Measurements from ENCODE around the gene DHRS12. TPM values are rescaled to one million over a fixed set of nuclear protein-coding genes. Genes with fewer than 3 reads are reported as not detected.

The DHRS12 gene
- total and polyA plus RNA-seq, 9 donors: 9.4 to 16.2 (median 12.1) TPM

Other genes with a start within 250 kb of the DHRS12 start
- 4.3 TPM for gene WDFY2, start 219.7 kb downstream of the DHRS12 start, total RNA-seq
- gene WDFY2, start 219.7 kb downstream of the DHRS12 start, polyA plus RNA-seq (ENCODE audit: insufficient read depth in 1 of 8, insufficient read length in 8 of 8, low replicate concordance in 1 of 8): 1 to 10 TPM; 4.8 to 9.6 (median 6.9) TPM
- gene TMEM272, start 41.0 kb upstream of the DHRS12 start, total RNA-seq: 0.09 TPM
- gene TMEM272, start 41.0 kb upstream of the DHRS12 start, polyA plus RNA-seq (ENCODE audit: insufficient read depth in 1 of 8, insufficient read length in 8 of 8, low replicate concordance in 1 of 8): under 1 TPM; 0.08 to 0.50 (median 0.16) TPM
- not detected for gene CCDC70, start 57.8 kb upstream of the DHRS12 start, total RNA-seq
- gene CCDC70, start 57.8 kb upstream of the DHRS12 start, polyA plus RNA-seq (ENCODE audit: insufficient read depth in 1 of 8, insufficient read length in 8 of 8, low replicate concordance in 1 of 8): not detected
- gene ATP7B, start 207.3 kb upstream of the DHRS12 start, total RNA-seq: 5.4 TPM
- gene ATP7B, start 207.3 kb upstream of the DHRS12 start, polyA plus RNA-seq (ENCODE audit: insufficient read depth in 1 of 8, insufficient read length in 8 of 8, low replicate concordance in 1 of 8): 1 to 10 TPM; 5.1 to 8.6 (median 7.5) TPM
- 17.9 TPM for gene ALG11, start 208.2 kb upstream of the DHRS12 start, total RNA-seq
- 10 to 100 TPM; 11.7 to 24.1 (median 21.1) TPM for gene ALG11, start 208.2 kb upstream of the DHRS12 start, polyA plus RNA-seq (ENCODE audit: insufficient read depth in 1 of 8, insufficient read length in 8 of 8, low replicate concordance in 1 of 8)
- gene UTP14C, start 220.5 kb upstream of the DHRS12 start, total RNA-seq: 16.9 TPM
- gene UTP14C, start 220.5 kb upstream of the DHRS12 start, polyA plus RNA-seq (ENCODE audit: insufficient read depth in 1 of 8, insufficient read length in 8 of 8, low replicate concordance in 1 of 8): 10 to 100 TPM; 15.5 to 24.2 (median 20.8) TPM